ENCODE results near the gene SLC8B1. TPM values are rescaled to one million over a fixed set of nuclear protein-coding genes. Genes with fewer than 3 reads are reported as not detected.

Gene SLC8B1
- total and polyA plus RNA-seq, 2 donors (not counting 3 experiments of a cell fraction or from before 2014, with no cell fraction given), result 29.9 to 45.4 TPM

DNA sequence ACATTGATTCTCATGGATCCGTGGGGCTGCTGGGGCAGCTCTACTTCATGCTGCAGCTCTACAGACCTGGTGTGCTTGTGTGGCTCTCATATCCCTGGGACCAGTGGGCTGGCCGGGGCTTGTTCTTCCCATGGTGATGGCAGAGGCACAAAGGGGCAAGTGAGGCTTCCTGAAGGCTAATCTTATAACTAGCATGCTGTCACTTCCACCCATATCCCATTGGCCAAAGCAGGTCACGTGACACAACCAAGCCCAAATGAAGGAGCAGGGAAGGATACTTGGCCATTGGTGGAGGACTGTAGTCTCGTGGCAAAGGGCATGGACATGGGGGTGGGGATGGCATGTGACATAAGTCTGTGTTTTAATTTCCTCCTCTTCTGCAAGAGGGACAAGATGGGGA, 33.4 kb upstream of the SLC8B1 start:
- no peaks in the 10 kb centered on the region for H3K9me3 ChIP-seq (replicated peaks; ENCODE audit: control insufficient read depth, insufficient read depth, low read length)
- no TSS peak for BruUV-seq (replicated peaks)
- H2AFZ ChIP-seq (ENCODE audit: low read depth, low read length), result no peak overlapping the region
- H3K4me3 ChIP-seq (replicated peaks in 1 of 3; ENCODE audit: insufficient read depth in 1 of 3, low read depth in 1 of 3, low read length in 3 of 3), result no peak overlapping the region
- H3K4me1 ChIP-seq (ENCODE audit: control insufficient read depth, extremely low read depth, insufficient read depth, low read length), result no peaks in the 10 kb centered on the region
- no peaks in the 10 kb centered on the region for H3K9me1 ChIP-seq (replicated peaks; ENCODE audit: control insufficient read depth, extremely low read depth, insufficient read depth, low read length)
- POLR2A ChIA-PET, result no interaction called here
- no peaks in the 10 kb centered on the region for H4K20me1 ChIP-seq (replicated peaks; ENCODE audit: control insufficient read depth, extremely low read depth, insufficient read depth, low read length)
- H3K27me3 ChIP-seq (ENCODE audit: control insufficient read depth in 2 of 2, insufficient read depth in 2 of 2, low read length in 2 of 2), result no peaks in the 10 kb centered on the region
- DNase-seq (ENCODE audit: low read depth, low spot score), result no peak
- H3K4me2 ChIP-seq (ENCODE audit: insufficient read depth, low read length), result no peak overlapping the region
- intact Hi-C loops (cut with micrococcal nuclease) (no loop called here), dilution Hi-C loops (cut with MboI; ENCODE audit: extremely low pct_ligation_motif_present, low sequenced_read_pairs) (no loop called here)
- CTCF ChIA-PET, result no interaction called here
- H3K9ac ChIP-seq (replicated peaks; ENCODE audit: extremely low read depth, insufficient read depth, low read length), result no peak overlapping the region
- no peak for TF ChIP-seq MYC (IDR thresholded peaks at IDR 0.05; ENCODE audit: low read depth, low read length)
- TF ChIP-seq, protein P1, sequence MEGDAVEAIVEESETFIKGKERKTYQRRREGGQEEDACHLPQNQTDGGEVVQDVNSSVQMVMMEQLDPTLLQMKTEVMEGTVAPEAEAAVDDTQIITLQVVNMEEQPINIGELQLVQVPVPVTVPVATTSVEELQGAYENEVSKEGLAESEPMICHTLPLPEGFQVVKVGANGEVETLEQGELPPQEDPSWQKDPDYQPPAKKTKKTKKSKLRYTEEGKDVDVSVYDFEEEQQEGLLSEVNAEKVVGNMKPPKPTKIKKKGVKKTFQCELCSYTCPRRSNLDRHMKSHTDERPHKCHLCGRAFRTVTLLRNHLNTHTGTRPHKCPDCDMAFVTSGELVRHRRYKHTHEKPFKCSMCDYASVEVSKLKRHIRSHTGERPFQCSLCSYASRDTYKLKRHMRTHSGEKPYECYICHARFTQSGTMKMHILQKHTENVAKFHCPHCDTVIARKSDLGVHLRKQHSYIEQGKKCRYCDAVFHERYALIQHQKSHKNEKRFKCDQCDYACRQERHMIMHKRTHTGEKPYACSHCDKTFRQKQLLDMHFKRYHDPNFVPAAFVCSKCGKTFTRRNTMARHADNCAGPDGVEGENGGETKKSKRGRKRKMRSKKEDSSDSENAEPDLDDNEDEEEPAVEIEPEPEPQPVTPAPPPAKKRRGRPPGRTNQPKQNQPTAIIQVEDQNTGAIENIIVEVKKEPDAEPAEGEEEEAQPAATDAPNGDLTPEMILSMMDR (IDR thresholded peaks at IDR 0.05; ENCODE audit: extremely low read depth in 1 of 2, insufficient read depth in 1 of 2, low read depth in 1 of 2, low read length in 2 of 2), result no peak
- TF ChIP-seq FOS (IDR thresholded peaks at IDR 0.05; ENCODE audit: borderline replicate concordance, insufficient read depth, low read length), result no peak
- no peak for TF ChIP-seq POLR2A (IDR thresholded peaks at IDR 0.05; ENCODE audit: low read depth, low read length)
- no peak for TF ChIP-seq EZH2 (IDR thresholded peaks at IDR 0.05; ENCODE audit: borderline replicate concordance, low read depth, low read length, severe bottlenecking)
- TF ChIP-seq GATA2 (IDR thresholded peaks at IDR 0.05; ENCODE audit: insufficient read depth, insufficient read length, low read depth, low read length), result no peak
- TF ChIP-seq, protein P2, sequence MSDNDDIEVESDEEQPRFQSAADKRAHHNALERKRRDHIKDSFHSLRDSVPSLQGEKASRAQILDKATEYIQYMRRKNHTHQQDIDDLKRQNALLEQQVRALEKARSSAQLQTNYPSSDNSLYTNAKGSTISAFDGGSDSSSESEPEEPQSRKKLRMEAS (IDR thresholded peaks at IDR 0.05; ENCODE audit: insufficient read depth, insufficient read length), result no peak
- no peak for TF ChIP-seq JUN (IDR thresholded peaks at IDR 0.05; ENCODE audit: borderline replicate concordance, insufficient read depth, insufficient read length, low read depth)
- no peak for FAIRE-seq
- no peak overlapping the region for H3K27ac ChIP-seq (ENCODE audit: insufficient read depth, low read depth, low read length)
- H3K36me3 ChIP-seq (ENCODE audit: control insufficient read depth in 2 of 2, extremely low read depth in 1 of 2, insufficient read depth in 2 of 2, low read length in 2 of 2), result peaks cover 0 to 9% of the 10 kb centered on the region in 2 experiments
- no peaks in the 10 kb centered on the region for H3K79me2 ChIP-seq (ENCODE audit: control insufficient read depth, insufficient read depth, low read length)
